OCI-LY1 (cell line): ENCODE measurements around the gene SULF2.

Source experiments
- H2AFZ ChIP-seq: fragments of 200-600 bp; sonication (generic), shearing (Covaris generic); 2 replicates; pipeline ENCODE4 v1.6.0; 2014; ENCODE audit warnings: antibody characterized with exemption, mild to moderate bottlenecking, low read length
- H3F3A ChIP-seq: fragments of 200-600 bp; sonication (generic), shearing (Covaris generic); 2 replicates; pipeline ENCODE4 v1.6.0; 2014; ENCODE audit warnings: mild to moderate bottlenecking, antibody characterized with exemption, low read length, moderate library complexity; ENCODE audit not compliant: insufficient read depth
- H3K27ac ChIP-seq: fragments of 200-600 bp; sonication (generic); 2 replicates; pipeline ENCODE4 v1.5.1; 2014; ENCODE audit warnings: low read length, mixed run types, mild to moderate bottlenecking, low read depth; ENCODE audit not compliant: poor library complexity, severe bottlenecking
- H3K27me3 ChIP-seq: fragments of 200-600 bp; sonication (generic); 2 replicates; pipeline ENCODE4 v1.6.0; 2014; ENCODE audit warnings: antibody characterized with exemption, mild to moderate bottlenecking, low read length, moderate library complexity; ENCODE audit not compliant: insufficient read depth
- H3K36me3 ChIP-seq: fragments of 200-600 bp; sonication (generic); 2 replicates; pipeline ENCODE4 v1.6.1; 2014; ENCODE audit warnings: mild to moderate bottlenecking, antibody characterized with exemption, low read length, moderate library complexity, mixed read lengths; ENCODE audit not compliant: insufficient read depth
- H3K4me1 ChIP-seq: fragments of 200-600 bp; sonication (generic); 2 replicates; pipeline ENCODE4 v1.5.1; 2014; ENCODE audit warnings: mild to moderate bottlenecking, low read length, moderate library complexity; ENCODE audit not compliant: insufficient read depth, severe bottlenecking
- H3K4me2 ChIP-seq: fragments of 200-600 bp; sonication (generic), shearing (Covaris generic); 2 replicates; pipeline ENCODE4 v1.6.1; 2014; ENCODE audit warnings: low read length
- H3K4me3 ChIP-seq: fragments of 200-600 bp; sonication (generic); 2 replicates; pipeline ENCODE4 v1.5.1; 2014; ENCODE audit warnings: low read length, low read depth, mild to moderate bottlenecking, mixed read lengths; ENCODE audit not compliant: poor library complexity, severe bottlenecking
- H3K79me2 ChIP-seq: fragments of 200-600 bp; shearing (Covaris generic); 2 replicates; pipeline ENCODE4 v1.6.1; 2016; ENCODE audit warnings: mixed run types, low read length, mixed read lengths; ENCODE audit not compliant: insufficient read depth
- H3K9ac ChIP-seq: fragments of 200-600 bp; sonication (generic), shearing (Covaris generic); 2 replicates; pipeline ENCODE4 v1.6.1; 2014; ENCODE audit warnings: mild to moderate bottlenecking, low read length, mixed read lengths
- H3K9me2 ChIP-seq: fragments of 200-600 bp; sonication (generic), shearing (Covaris generic); 2 replicates; pipeline ENCODE4 v1.6.1; 2014; ENCODE audit warnings: low read depth, mild to moderate bottlenecking, low read length, mixed read lengths
- H3K9me3 ChIP-seq: fragments of 200-600 bp; shearing (Covaris generic); 2 replicates; pipeline ENCODE4 v1.6.1; 2014; ENCODE audit warnings: low read length, mixed read lengths
- H4K20me1 ChIP-seq: fragments of 200-600 bp; sonication (generic), shearing (Covaris generic); 2 replicates; pipeline ENCODE4 v1.6.0; 2016; ENCODE audit warnings: mild to moderate bottlenecking, low read length; ENCODE audit not compliant: insufficient read depth
- EZH2 ChIP-seq: fragments of 200-600 bp; sonication (generic), shearing (Covaris generic); IDR thresholded peaks from 2 replicates; pipeline ENCODE4 v1.8.0; 2017; ENCODE audit warnings: borderline replicate concordance, mixed run types, mild to moderate bottlenecking, antibody characterized with exemption, low read length, moderate library complexity, mixed read lengths
- TF ChIP-seq, protein P1 (sequence below): fragments of 200-600 bp; sonication (generic), shearing (Covaris generic); IDR thresholded peaks from 2 replicates; pipeline ENCODE4 v1.5.1; 2017; ENCODE audit warnings: mild to moderate bottlenecking, antibody characterized with exemption, low read length, moderate library complexity, mixed read lengths

Gene SULF2

DNA sequence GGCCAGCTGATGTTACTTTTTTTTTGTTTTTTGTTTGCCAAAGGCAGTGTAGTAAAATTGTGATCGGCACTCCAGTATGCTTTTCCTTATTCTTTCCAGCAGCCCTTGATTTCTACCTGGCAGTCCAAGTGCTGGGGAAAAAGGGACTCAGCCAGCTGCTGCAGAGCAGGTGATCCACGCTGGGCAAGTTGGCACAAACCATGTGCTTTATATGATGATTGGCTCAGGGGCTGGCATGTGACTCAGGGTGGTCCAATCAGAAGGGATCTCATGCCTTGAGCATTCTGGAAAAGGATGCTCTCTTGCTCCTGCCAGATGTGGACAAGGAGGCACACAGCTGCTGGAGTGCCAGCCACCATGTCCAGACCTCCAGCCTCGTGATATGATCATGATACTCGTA lies 54.5 kb downstream of the SULF2 start:
- no peaks in the 10 kb centered on the region for H3F3A ChIP-seq
- H3K36me3 ChIP-seq = no peaks in the 10 kb centered on the region
- H2AFZ ChIP-seq = no peak overlapping the region
- no peak overlapping the region for H3K4me2 ChIP-seq
- H3K4me3 ChIP-seq = no peak overlapping the region
- TF ChIP-seq, protein P1, sequence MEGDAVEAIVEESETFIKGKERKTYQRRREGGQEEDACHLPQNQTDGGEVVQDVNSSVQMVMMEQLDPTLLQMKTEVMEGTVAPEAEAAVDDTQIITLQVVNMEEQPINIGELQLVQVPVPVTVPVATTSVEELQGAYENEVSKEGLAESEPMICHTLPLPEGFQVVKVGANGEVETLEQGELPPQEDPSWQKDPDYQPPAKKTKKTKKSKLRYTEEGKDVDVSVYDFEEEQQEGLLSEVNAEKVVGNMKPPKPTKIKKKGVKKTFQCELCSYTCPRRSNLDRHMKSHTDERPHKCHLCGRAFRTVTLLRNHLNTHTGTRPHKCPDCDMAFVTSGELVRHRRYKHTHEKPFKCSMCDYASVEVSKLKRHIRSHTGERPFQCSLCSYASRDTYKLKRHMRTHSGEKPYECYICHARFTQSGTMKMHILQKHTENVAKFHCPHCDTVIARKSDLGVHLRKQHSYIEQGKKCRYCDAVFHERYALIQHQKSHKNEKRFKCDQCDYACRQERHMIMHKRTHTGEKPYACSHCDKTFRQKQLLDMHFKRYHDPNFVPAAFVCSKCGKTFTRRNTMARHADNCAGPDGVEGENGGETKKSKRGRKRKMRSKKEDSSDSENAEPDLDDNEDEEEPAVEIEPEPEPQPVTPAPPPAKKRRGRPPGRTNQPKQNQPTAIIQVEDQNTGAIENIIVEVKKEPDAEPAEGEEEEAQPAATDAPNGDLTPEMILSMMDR = no peak
- no peak for TF ChIP-seq EZH2
- peaks cover 20% of the 10 kb centered on the region for H3K4me1 ChIP-seq
- no peaks in the 10 kb centered on the region for H4K20me1 ChIP-seq
- no peaks in the 10 kb centered on the region for H3K9me3 ChIP-seq
- no peaks in the 10 kb centered on the region for H3K9me2 ChIP-seq
- H3K27me3 ChIP-seq = no peaks in the 10 kb centered on the region
- H3K27ac ChIP-seq = no peak overlapping the region
- no peaks in the 10 kb centered on the region for H3K79me2 ChIP-seq
- H3K9ac ChIP-seq = no peak overlapping the region

DNA sequence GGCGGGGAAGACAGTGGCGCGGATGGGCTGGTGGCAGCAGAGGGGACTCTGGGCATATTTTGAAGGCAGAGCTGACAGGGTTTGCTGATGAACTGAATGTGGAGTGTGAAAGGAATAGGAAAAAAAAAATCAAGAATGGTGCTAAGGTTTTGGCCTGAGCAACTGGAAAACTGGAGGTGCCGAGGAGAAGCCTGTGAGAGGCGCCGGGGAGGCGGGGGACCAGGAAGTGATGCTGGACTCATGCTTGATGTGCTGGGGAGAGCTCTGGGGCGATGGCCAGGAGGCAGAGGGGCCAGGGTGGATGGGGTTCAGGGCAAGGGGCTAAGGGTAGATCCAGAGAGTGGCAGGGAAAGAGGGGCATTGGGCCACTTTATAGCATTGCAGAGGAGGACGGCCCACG lies 55.8 kb downstream of the SULF2 start:
- no peaks in the 10 kb centered on the region for H3F3A ChIP-seq
- no peaks in the 10 kb centered on the region for H4K20me1 ChIP-seq
- H3K4me2 ChIP-seq = no peak overlapping the region
- no peaks in the 10 kb centered on the region for H3K36me3 ChIP-seq
- no peak for TF ChIP-seq EZH2
- no peaks in the 10 kb centered on the region for H3K79me2 ChIP-seq
- H3K27me3 ChIP-seq = no peaks in the 10 kb centered on the region
- no peak overlapping the region for H2AFZ ChIP-seq
- no peaks in the 10 kb centered on the region for H3K9me2 ChIP-seq
- no peak overlapping the region for H3K4me3 ChIP-seq
- no peaks in the 10 kb centered on the region for H3K9me3 ChIP-seq
- no peak overlapping the region for H3K27ac ChIP-seq
- H3K4me1 ChIP-seq = peaks cover 25% of the 10 kb centered on the region
- no peak overlapping the region for H3K9ac ChIP-seq

DNA sequence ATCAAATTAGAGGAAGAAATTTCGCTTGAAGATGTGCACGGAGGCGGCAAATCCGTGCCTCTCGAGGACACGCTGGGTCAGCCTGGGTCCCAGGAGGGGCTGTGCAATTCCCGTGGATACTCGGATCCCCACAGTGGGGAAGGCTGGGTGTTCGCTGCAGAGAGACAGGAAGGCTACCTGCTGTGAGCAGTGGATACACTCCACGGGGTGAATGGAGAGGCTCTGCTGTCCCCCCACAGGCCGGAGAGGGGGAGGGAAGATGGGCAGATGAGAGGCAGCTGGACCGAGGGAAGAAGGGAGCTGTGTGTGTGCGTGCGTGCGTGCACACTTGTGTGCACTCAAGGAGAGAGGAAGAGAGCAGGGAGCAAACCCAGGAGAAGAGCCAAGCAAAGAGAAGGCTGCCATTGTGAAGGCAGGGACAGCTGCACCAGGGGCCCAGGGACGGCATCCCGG lies 57.3 kb downstream of the SULF2 start:
- H3K27me3 ChIP-seq = no peaks in the 10 kb centered on the region

More for the DNA sequence above, 57.3 kb downstream of the SULF2 start:
- Histone ChIP-seq H3K9me3 (no peaks in the 10 kb centered on the region), H3K4me2 (peak overlapping the region; percentile 56), H3K9me2 (no peaks in the 10 kb centered on the region), H3K79me2 (no peaks in the 10 kb centered on the region), H4K20me1 (no peaks in the 10 kb centered on the region), H3F3A (no peaks in the 10 kb centered on the region), H3K36me3 (no peaks in the 10 kb centered on the region), H2AFZ (no peak overlapping the region; the same call in 1 of the 2 replicates), H3K27ac (peak overlapping the region; percentile 82), H3K9ac (peak overlapping the region; percentile 41; the same call in 1 of the 2 replicates), H3K4me3 (peak overlapping the region; percentile 38), H3K4me1 (peaks cover 25% of the 10 kb centered on the region)
- TF ChIP-seq, protein P1 = no peak
- no peak for TF ChIP-seq EZH2
